ENCODE measurements around the gene KRCC1.

Gene KRCC1

DNA sequence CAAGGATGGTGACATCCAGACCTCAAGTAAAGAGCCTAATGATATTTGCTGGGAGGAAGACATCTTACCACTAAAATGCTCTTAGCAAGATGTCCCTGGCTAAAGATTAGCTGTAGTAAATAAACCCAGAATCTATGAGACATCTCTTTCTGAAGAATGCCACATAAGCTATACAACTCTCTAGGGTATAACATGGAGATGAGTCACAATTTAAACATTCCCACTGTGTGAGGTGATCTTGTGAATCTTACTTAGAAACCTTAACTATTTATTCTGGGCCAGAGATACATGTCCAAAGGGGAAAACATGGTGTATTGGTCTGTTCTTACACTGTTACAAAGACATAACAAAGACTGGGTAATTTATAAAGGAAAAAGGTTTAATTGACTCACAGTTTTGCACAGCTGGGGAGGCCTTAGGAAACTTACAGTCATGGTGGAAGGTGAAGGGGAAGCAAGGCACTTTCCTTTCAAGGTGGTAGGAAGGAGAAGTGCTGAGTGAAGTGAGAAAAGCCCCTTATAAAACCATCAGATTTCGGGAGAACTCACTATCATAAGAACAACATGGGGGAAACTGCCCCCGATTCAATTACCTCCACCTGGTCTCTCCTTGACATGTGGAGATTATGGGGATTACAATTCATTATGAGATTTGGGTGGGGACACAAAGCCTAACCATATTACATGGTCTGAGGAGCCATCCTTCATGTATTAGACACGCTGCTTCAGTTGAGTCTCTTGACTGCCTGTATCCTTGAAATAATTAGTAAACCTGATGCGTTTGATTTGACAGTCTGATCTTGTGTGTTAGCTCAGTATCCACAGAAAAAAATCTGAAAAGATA lies 17.1 kb downstream of the KRCC1 start:
- H3K9me3 ChIP-seq (ENCODE audit: insufficient read depth, low read depth, low read length): no peaks in the 10 kb centered on the region
- no peak overlapping the region for H2BK12ac ChIP-seq (ENCODE audit: low read length)

DNA sequence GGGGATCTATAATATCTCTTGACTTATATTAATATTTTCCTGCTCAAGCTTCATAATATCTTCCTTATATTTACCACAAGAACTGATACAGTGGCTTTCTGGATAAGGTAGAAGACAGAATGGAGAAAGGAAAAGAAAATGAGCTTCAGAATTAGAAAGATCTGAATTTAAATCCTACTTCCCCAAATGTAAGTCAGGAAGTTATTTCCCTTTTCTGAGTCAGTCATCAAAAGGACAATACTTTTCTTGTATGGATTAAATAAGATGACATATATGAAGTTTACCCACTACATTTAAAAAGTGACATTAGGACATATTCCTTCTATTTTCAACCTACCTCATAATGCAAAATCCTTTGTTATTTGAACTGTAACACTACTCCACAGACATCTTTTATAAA lies 19.0 kb downstream of the KRCC1 start:
- Histone ChIP-seq H3K4me1 (ENCODE audit: control insufficient read depth in 1 of 2, insufficient read depth in 2 of 2, low read length in 2 of 2) (no peaks in the 10 kb centered on the region), H3K4ac (ENCODE audit: low read depth, low read length) (no peak overlapping the region), H3K36me3 (ENCODE audit: control insufficient read depth in 1 of 2, insufficient read depth in 2 of 2, low read length in 2 of 2) (peaks cover 1 to 3% of the 10 kb centered on the region in 2 experiments), H3K23ac (ENCODE audit: low read length) (no peak overlapping the region), H3K27ac (ENCODE audit: low read depth, low read length) (no peak overlapping the region), H3K4me2 (ENCODE audit: low read length) (no peak overlapping the region), H2BK120ac (ENCODE audit: insufficient read depth, low read length, poor library complexity) (no peak overlapping the region), H2BK12ac (ENCODE audit: low read length) (no peak overlapping the region), H3K27me3 (ENCODE audit: insufficient read depth, low read length) (no peaks in the 10 kb centered on the region), H4K12ac (ENCODE audit: low read depth, low read length) (no peak overlapping the region), H3K9me3 (ENCODE audit: insufficient read depth, low read depth, low read length) (no peaks in the 10 kb centered on the region), H3K18ac (ENCODE audit: low read length) (no peak overlapping the region), H3K79me1 (ENCODE audit: low read length) (no peaks in the 10 kb centered on the region), H2AFZ (ENCODE audit: insufficient read depth, low read length, poor library complexity) (no peak overlapping the region), H2AK5ac (ENCODE audit: low read length) (no peak overlapping the region), H3K9ac (ENCODE audit: low read length) (no peak overlapping the region), H3K14ac (ENCODE audit: low read length) (no peak overlapping the region), H4K8ac (ENCODE audit: low read depth, low read length) (no peak overlapping the region), H2BK5ac (ENCODE audit: low read depth, low read length, poor library complexity) (no peak overlapping the region), H3K79me2 (ENCODE audit: control insufficient read depth, insufficient read depth, low read length, poor library complexity) (no peaks in the 10 kb centered on the region), H3K4me3 (ENCODE audit: low read depth, low read length) (no peak overlapping the region), H4K91ac (ENCODE audit: low read depth, low read length) (no peak overlapping the region)
- DNase-seq: no peak

More for the DNA sequence above, 17.1 kb downstream of the KRCC1 start:
- Histone ChIP-seq H3K27ac (ENCODE audit: low read depth, low read length) (no peak overlapping the region), H3K79me2 (ENCODE audit: control insufficient read depth, insufficient read depth, low read length, poor library complexity) (no peaks in the 10 kb centered on the region), H3K4me1 (ENCODE audit: control insufficient read depth in 1 of 2, insufficient read depth in 2 of 2, low read length in 2 of 2) (peaks cover 0 to 4% of the 10 kb centered on the region in 2 experiments), H3K9ac (ENCODE audit: low read length) (no peak overlapping the region), H2AFZ (ENCODE audit: insufficient read depth, low read length, poor library complexity) (no peak overlapping the region), H3K23ac (ENCODE audit: low read length) (no peak overlapping the region), H3K36me3 (ENCODE audit: control insufficient read depth in 1 of 2, insufficient read depth in 2 of 2, low read length in 2 of 2) (no peaks in the 10 kb centered on the region), H2AK5ac (ENCODE audit: low read length) (no peak overlapping the region), H2BK120ac (ENCODE audit: insufficient read depth, low read length, poor library complexity) (no peak overlapping the region), H3K4me3 (ENCODE audit: low read depth, low read length) (no peak overlapping the region), H3K14ac (ENCODE audit: low read length) (no peak overlapping the region), H3K18ac (ENCODE audit: low read length) (no peak overlapping the region), H3K4ac (ENCODE audit: low read depth, low read length) (no peak overlapping the region), H2BK5ac (ENCODE audit: low read depth, low read length, poor library complexity) (no peak overlapping the region), H3K27me3 (ENCODE audit: insufficient read depth, low read length) (no peaks in the 10 kb centered on the region), H3K4me2 (ENCODE audit: low read length) (no peak overlapping the region), H4K91ac (ENCODE audit: low read depth, low read length) (no peak overlapping the region), H4K8ac (ENCODE audit: low read depth, low read length) (no peak overlapping the region), H3K79me1 (ENCODE audit: low read length) (no peaks in the 10 kb centered on the region), H4K12ac (ENCODE audit: low read depth, low read length) (no peak overlapping the region)
- peak in 1 of 2 donors; percentile 57 for DNase-seq
- no CpG with 5 or more reads among the region's 4 CpGs for WGBS (ENCODE audit: extremely low coverage, insufficient coverage, insufficient read length)

DNA sequence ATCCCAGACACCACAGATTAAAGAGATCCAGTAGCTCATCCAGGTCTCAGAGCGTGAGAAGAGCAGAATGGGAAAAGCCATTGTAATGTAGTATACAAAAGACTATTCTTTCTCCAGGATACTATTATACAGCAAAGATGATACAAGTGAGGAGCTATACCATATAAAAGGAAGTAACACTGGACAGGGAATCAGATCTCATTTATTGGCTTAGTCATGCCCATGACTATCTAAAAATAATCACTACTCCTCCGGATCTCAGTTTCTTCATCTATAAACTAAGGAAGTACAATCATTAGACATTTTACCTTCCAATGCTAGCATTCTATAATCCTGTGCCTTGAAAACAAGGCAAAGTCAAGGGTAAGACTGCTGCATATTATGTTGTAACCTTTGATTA lies 19.4 kb downstream of the KRCC1 start:
- H3K23ac ChIP-seq (ENCODE audit: low read length): no peak overlapping the region
- no peak overlapping the region for H3K4me3 ChIP-seq (ENCODE audit: low read depth, low read length)
- H2BK120ac ChIP-seq (ENCODE audit: insufficient read depth, low read length, poor library complexity): no peak overlapping the region
- no peak overlapping the region for H2BK12ac ChIP-seq (ENCODE audit: low read length)
- H4K91ac ChIP-seq (ENCODE audit: low read depth, low read length): no peak overlapping the region
- no peaks in the 10 kb centered on the region for H3K9me3 ChIP-seq (ENCODE audit: insufficient read depth, low read depth, low read length)
- no peak overlapping the region for H4K12ac ChIP-seq (ENCODE audit: low read depth, low read length)
- H3K4me2 ChIP-seq (ENCODE audit: low read length): no peak overlapping the region
- no peaks in the 10 kb centered on the region for H3K4me1 ChIP-seq (ENCODE audit: control insufficient read depth in 1 of 2, insufficient read depth in 2 of 2, low read length in 2 of 2)
- H2AFZ ChIP-seq (ENCODE audit: insufficient read depth, low read length, poor library complexity): no peak overlapping the region
- no peak overlapping the region for H3K9ac ChIP-seq (ENCODE audit: low read length)
- no peak overlapping the region for H2AK5ac ChIP-seq (ENCODE audit: low read length)
- H3K18ac ChIP-seq (ENCODE audit: low read length): no peak overlapping the region
- no CpG with 5 or more reads among the region's 2 CpGs for WGBS (ENCODE audit: extremely low coverage, insufficient coverage, insufficient read length)
- H3K79me1 ChIP-seq (ENCODE audit: low read length): no peaks in the 10 kb centered on the region
- H3K36me3 ChIP-seq (ENCODE audit: control insufficient read depth in 1 of 2, insufficient read depth in 2 of 2, low read length in 2 of 2): peaks cover 2 to 4% of the 10 kb centered on the region in 2 experiments
- no peak overlapping the region for H2BK5ac ChIP-seq (ENCODE audit: low read depth, low read length, poor library complexity)
- DNase-seq: no peak
- H3K4ac ChIP-seq (ENCODE audit: low read depth, low read length): no peak overlapping the region
- H3K27ac ChIP-seq (ENCODE audit: low read depth, low read length): no peak overlapping the region
- H3K27me3 ChIP-seq (ENCODE audit: insufficient read depth, low read length): no peaks in the 10 kb centered on the region
- no peak overlapping the region for H4K8ac ChIP-seq (ENCODE audit: low read depth, low read length)
- no peak overlapping the region for H3K14ac ChIP-seq (ENCODE audit: low read length)
- no peaks in the 10 kb centered on the region for H3K79me2 ChIP-seq (ENCODE audit: control insufficient read depth, insufficient read depth, low read length, poor library complexity)

DNA sequence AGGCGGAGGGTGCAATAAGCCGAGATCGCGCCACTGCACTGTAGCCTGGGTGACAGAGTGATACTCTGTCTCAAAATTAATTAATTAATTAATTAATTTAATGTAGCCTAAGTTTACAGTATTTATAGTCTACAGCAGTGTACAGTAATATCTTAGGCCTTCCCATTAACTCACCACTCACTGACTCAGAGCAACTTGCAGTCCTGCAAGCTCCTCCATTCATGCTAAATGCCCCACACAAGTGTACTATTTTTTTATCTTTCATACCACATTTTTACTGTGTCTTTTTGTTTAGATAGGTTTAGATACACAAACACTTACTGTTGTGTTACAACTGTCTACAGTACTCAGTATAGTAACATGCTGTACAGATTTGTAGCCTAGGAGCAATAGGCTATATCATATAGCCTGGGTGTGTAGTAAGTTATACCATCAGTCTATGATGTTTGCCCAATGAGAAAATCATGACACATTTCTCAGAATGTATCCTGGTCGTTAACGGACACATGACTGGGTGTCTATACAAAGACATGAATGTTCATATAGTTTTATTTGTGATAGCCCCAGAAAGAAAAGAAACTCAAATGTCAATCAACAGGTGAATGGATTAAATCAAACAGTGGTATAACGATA lies 23.4 kb downstream of the KRCC1 start:
- no peak overlapping the region for H3K9ac ChIP-seq (ENCODE audit: low read length)
- no peaks in the 10 kb centered on the region for H3K27me3 ChIP-seq (ENCODE audit: insufficient read depth, low read length)
- no peak overlapping the region for H2BK120ac ChIP-seq (ENCODE audit: insufficient read depth, low read length, poor library complexity)
- no peak overlapping the region for H3K4ac ChIP-seq (ENCODE audit: low read depth, low read length)
- H3K4me3 ChIP-seq (ENCODE audit: low read depth, low read length): no peak overlapping the region
- no peaks in the 10 kb centered on the region for H3K79me2 ChIP-seq (ENCODE audit: control insufficient read depth, insufficient read depth, low read length, poor library complexity)
- H3K9me3 ChIP-seq (ENCODE audit: insufficient read depth, low read depth, low read length): no peaks in the 10 kb centered on the region
- no peak for DNase-seq
- no peak overlapping the region for H2BK5ac ChIP-seq (ENCODE audit: low read depth, low read length, poor library complexity)
- H2AK5ac ChIP-seq (ENCODE audit: low read length): no peak overlapping the region
- H3K18ac ChIP-seq (ENCODE audit: low read length): no peak overlapping the region
- no peak overlapping the region for H3K23ac ChIP-seq (ENCODE audit: low read length)
- no peak overlapping the region for H2BK12ac ChIP-seq (ENCODE audit: low read length)
- H4K12ac ChIP-seq (ENCODE audit: low read depth, low read length): no peak overlapping the region
- H3K79me1 ChIP-seq (ENCODE audit: low read length): no peaks in the 10 kb centered on the region
- H4K91ac ChIP-seq (ENCODE audit: low read depth, low read length): no peak overlapping the region
- no peak overlapping the region for H3K14ac ChIP-seq (ENCODE audit: low read length)
- no peak overlapping the region for H2AFZ ChIP-seq (ENCODE audit: insufficient read depth, low read length, poor library complexity)
- no peak overlapping the region for H3K27ac ChIP-seq (ENCODE audit: low read depth, low read length)
- H3K4me1 ChIP-seq (ENCODE audit: control insufficient read depth in 1 of 2, insufficient read depth in 2 of 2, low read length in 2 of 2): no peaks in the 10 kb centered on the region
- no CpG with 5 or more reads among the region's 7 CpGs for WGBS (ENCODE audit: extremely low coverage, insufficient coverage, insufficient read length)
- H3K36me3 ChIP-seq (ENCODE audit: control insufficient read depth in 1 of 2, insufficient read depth in 2 of 2, low read length in 2 of 2): peaks cover 5 to 11% of the 10 kb centered on the region in 2 experiments
- no peak overlapping the region for H3K4me2 ChIP-seq (ENCODE audit: low read length)
- no peak overlapping the region for H4K8ac ChIP-seq (ENCODE audit: low read depth, low read length)

Measured in trophoblast cell (in vitro differentiated cells and primary cell).